WTC11 (cell line): Measurements from ENCODE around the gene MYO15B.

Source experiments
- CTCF ChIP-seq: fragments of 200-600 bp; IDR thresholded peaks from 2 replicates; pipeline ENCODE4 v1.8.0; 2022; ENCODE audit warnings: antibody characterized with exemption
- ESRRA ChIP-seq: sonication (generic); formaldehyde crosslinking; IDR thresholded peaks from 2 replicates; pipeline ENCODE4 v1.8.1; 2022; ENCODE audit warnings: mild to moderate bottlenecking, missing genetic modification reagents, borderline replicate concordance
- JUN ChIP-seq: sonication (generic); formaldehyde crosslinking; IDR thresholded peaks from 2 replicates; pipeline ENCODE4 v1.8.0; 2023; ENCODE audit warnings: mild to moderate bottlenecking, missing genetic modification reagents
- NFATC4 ChIP-seq: fragments of 250-450 bp; sonication (Bioruptor Pico); IDR thresholded peaks from 2 replicates; pipeline ENCODE4 v1.9.0; 2021; ENCODE audit warnings: mild to moderate bottlenecking
- NFE2L1 ChIP-seq: sonication (generic); formaldehyde crosslinking; IDR thresholded peaks from 2 replicates; pipeline ENCODE4 v1.8.1; 2023; ENCODE audit warnings: missing genetic modification reagents
- NR1H2 ChIP-seq: sonication (generic); formaldehyde crosslinking; IDR thresholded peaks from 2 replicates; pipeline ENCODE4 v1.9.0; 2021; ENCODE audit warnings: mild to moderate bottlenecking, moderate library complexity, missing genetic modification reagents
- OVOL2 ChIP-seq: fragments of 250-450 bp; sonication (Bioruptor Pico); IDR thresholded peaks from 2 replicates; pipeline ENCODE4 v1.9.0; 2021; ENCODE audit warnings: mild to moderate bottlenecking, borderline replicate concordance
- SMAD4 ChIP-seq: sonication (generic); formaldehyde crosslinking; IDR thresholded peaks from 2 replicates; pipeline ENCODE4 v1.8.0; 2022; ENCODE audit warnings: mild to moderate bottlenecking, missing genetic modification reagents
- SP1 ChIP-seq: sonication (generic); formaldehyde crosslinking; conservative IDR thresholded peaks from 2 replicates; pipeline ENCODE4 v1.8.1; 2022; ENCODE audit warnings: missing genetic modification reagents
- TF ChIP-seq, protein P1 (sequence below): sonication (generic); formaldehyde crosslinking; IDR thresholded peaks from 2 replicates; pipeline ENCODE4 v1.8.0; 2022; ENCODE audit warnings: mild to moderate bottlenecking, missing genetic modification reagents

- TF ChIP-seq ESRRA = no peak
- TF ChIP-seq CTCF = no peak
- no peak for TF ChIP-seq NR1H2 (CRISPR knock-in tag)
- TF ChIP-seq NFE2L1 = no peak
- TF ChIP-seq NFATC4 = no peak
- TF ChIP-seq SP1 = no peak
- TF ChIP-seq, protein P1, sequence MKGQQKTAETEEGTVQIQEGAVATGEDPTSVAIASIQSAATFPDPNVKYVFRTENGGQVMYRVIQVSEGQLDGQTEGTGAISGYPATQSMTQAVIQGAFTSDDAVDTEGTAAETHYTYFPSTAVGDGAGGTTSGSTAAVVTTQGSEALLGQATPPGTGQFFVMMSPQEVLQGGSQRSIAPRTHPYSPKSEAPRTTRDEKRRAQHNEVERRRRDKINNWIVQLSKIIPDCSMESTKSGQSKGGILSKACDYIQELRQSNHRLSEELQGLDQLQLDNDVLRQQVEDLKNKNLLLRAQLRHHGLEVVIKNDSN = no peak
- TF ChIP-seq OVOL2 (CRISPR knock-in tag) = no peak
- no peak for TF ChIP-seq SMAD4 (CRISPR knock-in tag)
- no peak for TF ChIP-seq JUN
Measured at GRCh38 chr17:75624714-75625345, 37.2 kb downstream of the MYO15B start.
